Measurements from ENCODE around the gene FBXO42.

The FBXO42 gene

GRCh38 chr1:16321176-16321867 lies 31.0 kb downstream of the FBXO42 start:
- no peak for DNase-seq

DNA sequence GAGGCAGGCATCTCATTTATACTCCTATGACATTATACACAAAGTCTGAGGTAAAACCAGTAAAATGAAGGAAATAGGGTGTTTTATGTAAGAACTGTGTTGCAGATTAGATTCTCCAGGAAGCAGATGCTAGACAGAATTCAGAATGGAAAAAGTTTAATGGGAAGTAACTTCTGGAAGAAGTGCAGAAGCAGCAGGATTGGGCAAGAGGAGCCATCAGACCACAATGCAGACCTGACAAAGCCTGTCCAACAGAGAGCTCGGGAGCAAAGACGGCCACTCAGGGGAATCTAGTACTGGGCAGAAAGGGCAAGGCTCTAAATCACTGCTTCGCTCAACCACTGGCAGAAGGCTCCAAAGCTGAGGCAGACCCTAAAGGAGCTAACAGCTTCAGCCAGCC lies 33.7 kb downstream of the FBXO42 start:
- DNase-seq, result no peak

GRCh38 chr1:16315437-16315836 lies 36.8 kb downstream of the FBXO42 start:
- DNase-seq, result no peak

- DNase-seq, result no peak
Observed at GRCh38 chr1:16307222-16307621, 45.1 kb downstream of the FBXO42 start.

- DNase-seq, result no peak
Observed at GRCh38 chr1:16302709-16303627, 49.3 kb downstream of the FBXO42 start.

- DNase-seq, result no peak
Observed at GRCh38 chr1:16300436-16300835, 51.8 kb downstream of the FBXO42 start.

- DNase-seq, result no peak
Observed at GRCh38 chr1:16298653-16299052, 53.6 kb downstream of the FBXO42 start.

DNA sequence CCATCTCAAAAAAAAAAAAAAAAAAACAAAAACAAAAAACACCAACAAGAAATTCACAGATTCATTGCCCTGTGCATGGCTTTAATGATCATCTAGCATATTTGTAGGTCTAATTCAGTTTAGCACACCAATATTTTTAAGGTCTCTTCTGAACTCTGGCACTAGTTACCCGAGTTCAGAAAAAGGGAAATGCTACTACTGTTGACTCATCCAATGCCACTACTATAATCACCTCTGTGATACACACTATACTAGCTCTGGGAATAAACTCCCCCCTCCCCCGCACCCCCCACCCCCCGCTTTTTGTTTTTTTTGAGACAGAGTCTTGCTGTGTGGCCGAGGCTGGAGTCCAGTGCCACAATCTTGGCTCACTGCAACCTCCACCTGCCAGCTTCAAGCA lies 55.6 kb downstream of the FBXO42 start:
- no peak for DNase-seq

GRCh38 chr1:16294219-16295212 lies 57.8 kb downstream of the FBXO42 start:
- no peak for DNase-seq

- DNase-seq, result no peak
Observed at GRCh38 chr1:16293538-16293937, 58.7 kb downstream of the FBXO42 start.

GRCh38 chr1:16292739-16293138 lies 59.5 kb downstream of the FBXO42 start:
- DNase-seq, result no peak

GRCh38 chr1:16289959-16290358 lies 62.3 kb downstream of the FBXO42 start:
- DNase-seq, result no peak

- no peak for DNase-seq
Observed at GRCh38 chr1:16286122-16286521, 66.2 kb downstream of the FBXO42 start.

DNA sequence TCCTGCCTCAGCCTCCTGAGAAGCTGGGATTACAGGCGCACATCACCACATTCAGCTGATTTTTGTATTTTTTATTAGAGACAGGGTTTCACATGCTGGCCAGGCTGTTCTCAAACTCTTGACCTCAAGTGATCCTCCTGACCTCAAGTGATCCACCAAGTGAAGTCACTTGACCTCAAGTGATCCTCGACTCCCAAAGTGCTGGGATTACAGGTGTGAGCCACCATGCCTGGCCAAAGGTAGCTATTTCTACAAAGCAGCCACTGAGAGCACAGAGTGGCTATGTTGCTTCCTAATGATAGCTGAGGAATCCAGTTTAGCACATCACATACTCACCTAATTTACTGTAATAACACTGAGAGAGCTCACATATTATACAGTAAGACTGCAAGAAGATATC lies 70.5 kb downstream of the FBXO42 start:
- no peak for DNase-seq

GRCh38 chr1:16279186-16279585 lies 73.1 kb downstream of the FBXO42 start:
- no peak for DNase-seq

- no peak for DNase-seq
Observed at GRCh38 chr1:16276302-16277030, 75.8 kb downstream of the FBXO42 start.

- DNase-seq, result no peak
Observed at GRCh38 chr1:16275591-16275990, 76.7 kb downstream of the FBXO42 start.

GRCh38 chr1:16267690-16268180 lies 84.5 kb downstream of the FBXO42 start:
- DNase-seq, result no peak

DNA sequence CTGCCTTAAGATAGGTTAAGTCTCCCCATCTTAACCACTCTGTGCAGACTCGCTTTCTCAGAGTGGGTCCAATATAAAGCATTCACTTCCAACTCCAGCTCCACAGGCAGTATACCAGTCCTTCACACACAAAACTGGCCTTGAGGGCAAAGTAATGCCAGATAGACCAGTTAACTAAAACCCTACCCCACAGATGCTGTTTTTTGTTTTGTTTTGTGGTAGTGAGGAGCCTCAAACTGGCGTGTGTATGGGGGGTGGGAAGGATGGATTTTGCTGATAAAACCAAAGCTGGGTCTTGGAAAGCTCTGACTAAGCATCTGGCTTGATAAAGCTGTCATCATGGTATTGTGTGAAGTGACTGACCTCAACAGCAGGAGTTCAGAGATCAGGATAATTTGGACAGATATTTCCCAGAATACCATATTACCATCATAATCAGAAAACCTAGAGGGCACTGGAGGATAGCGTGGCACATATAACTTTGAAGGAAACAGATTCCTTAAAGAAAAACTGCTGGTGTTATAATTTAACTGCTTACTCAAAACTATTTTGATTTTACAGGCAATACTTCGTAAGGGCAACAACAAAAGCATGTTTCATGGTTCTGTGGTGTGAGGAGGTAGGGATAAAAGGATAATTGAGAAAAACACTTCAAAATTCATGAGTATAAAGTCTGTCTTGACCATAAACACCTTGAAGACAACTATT lies 85.7 kb downstream of the FBXO42 start:
- DNase-seq, result no peak

- DNase-seq, result no peak
Observed at GRCh38 chr1:16262067-16262466, 90.2 kb downstream of the FBXO42 start.

- no peak for DNase-seq
Observed at GRCh38 chr1:16260814-16261213, 91.5 kb downstream of the FBXO42 start.

Data from GOT3 (cell line).